MM.1S (cell line): ENCODE results near the gene PLEKHS1.

Experiments
- DNase-seq: peaks from one replicate; pipeline ENCODE4 v3.0.0-alpha.2; 2015
- H2AFZ ChIP-seq: fragments of 300-600 bp; sonication (generic); 2 replicates; pipeline ENCODE4 v1.6.0; 2016; ENCODE audit warnings: antibody characterized with exemption, low read length
- H3F3A ChIP-seq: fragments of 300-600 bp; sonication (generic); 2 replicates; pipeline ENCODE4 v1.6.1; 2016; ENCODE audit warnings: mild to moderate bottlenecking, antibody characterized with exemption, low read length, moderate library complexity, mixed read lengths; ENCODE audit not compliant: insufficient read depth
- H3K27ac ChIP-seq: fragments of 300-600 bp; sonication (generic); 2 replicates; pipeline ENCODE4 v1.5.1; 2016; ENCODE audit warnings: mild to moderate bottlenecking, low read length
- H3K27me3 ChIP-seq: fragments of 300-600 bp; sonication (generic); replicated peaks from 2 replicates; pipeline ENCODE4 v1.6.0; 2016; ENCODE audit warnings: low read length; ENCODE audit not compliant: insufficient read depth
- H3K36me3 ChIP-seq: fragments of 300-600 bp; sonication (generic); replicated peaks from 2 replicates; pipeline ENCODE4 v1.6.1; 2016; ENCODE audit warnings: mild to moderate bottlenecking, low read length, mixed read lengths; ENCODE audit not compliant: insufficient read depth
- H3K4me1 ChIP-seq: fragments of 300-600 bp; sonication (generic); 2 replicates; pipeline ENCODE4 v1.6.1; 2016; ENCODE audit warnings: low read length, mixed read lengths
- H3K4me2 ChIP-seq: fragments of 300-600 bp; sonication (generic); 2 replicates; pipeline ENCODE4 v1.6.0; 2016; ENCODE audit warnings: low read depth, low read length
- H3K4me3 ChIP-seq: fragments of 300-600 bp; sonication (generic); 2 replicates; pipeline ENCODE4 v1.5.1; 2016; ENCODE audit warnings: low read length, mixed read lengths
- H3K79me2 ChIP-seq: fragments of 300-600 bp; sonication (generic); 2 replicates; pipeline ENCODE4 v1.6.1; 2016; ENCODE audit warnings: mixed run types, low read length, mixed read lengths
- H3K9ac ChIP-seq: fragments of 300-600 bp; sonication (generic); 2 replicates; pipeline ENCODE4 v1.6.1; 2016; ENCODE audit warnings: low read length, mixed read lengths
- H3K9me2 ChIP-seq: fragments of 300-600 bp; sonication (generic); replicated peaks from 2 replicates; pipeline ENCODE4 v1.6.1; 2016; ENCODE audit warnings: mild to moderate bottlenecking, low read length, mixed read lengths; ENCODE audit not compliant: insufficient read depth
- H3K9me3 ChIP-seq: fragments of 300-600 bp; sonication (generic); replicated peaks from 2 replicates; pipeline ENCODE4 v1.6.1; 2016; ENCODE audit warnings: mild to moderate bottlenecking, low read length, mixed read lengths; ENCODE audit not compliant: insufficient read depth
- H4K20me1 ChIP-seq: fragments of 300-600 bp; sonication (generic); 2 replicates; pipeline ENCODE4 v1.6.1; 2016; ENCODE audit warnings: mild to moderate bottlenecking, low read length, moderate library complexity, mixed read lengths; ENCODE audit not compliant: insufficient read depth
- EZH2 ChIP-seq: fragments of 300-600 bp; sonication (generic); optimal IDR thresholded peaks from 2 replicates; pipeline ENCODE3; 2017; ENCODE audit warnings: low read depth, mild to moderate bottlenecking, antibody characterized with exemption, low read length, mixed read lengths
- EZH2phosphoT487 ChIP-seq: fragments of 300-600 bp; sonication (generic); IDR thresholded peaks from 2 replicates; pipeline ENCODE4 v1.6.1; 2018; ENCODE audit warnings: antibody characterized with exemption, low read length
- TF ChIP-seq, protein P1 (sequence below): fragments of 300-600 bp; sonication (generic); IDR thresholded peaks from 2 replicates; pipeline ENCODE4 v1.5.1; 2016; ENCODE audit warnings: antibody characterized with exemption, low read length, mixed read lengths

The PLEKHS1 gene

DNA sequence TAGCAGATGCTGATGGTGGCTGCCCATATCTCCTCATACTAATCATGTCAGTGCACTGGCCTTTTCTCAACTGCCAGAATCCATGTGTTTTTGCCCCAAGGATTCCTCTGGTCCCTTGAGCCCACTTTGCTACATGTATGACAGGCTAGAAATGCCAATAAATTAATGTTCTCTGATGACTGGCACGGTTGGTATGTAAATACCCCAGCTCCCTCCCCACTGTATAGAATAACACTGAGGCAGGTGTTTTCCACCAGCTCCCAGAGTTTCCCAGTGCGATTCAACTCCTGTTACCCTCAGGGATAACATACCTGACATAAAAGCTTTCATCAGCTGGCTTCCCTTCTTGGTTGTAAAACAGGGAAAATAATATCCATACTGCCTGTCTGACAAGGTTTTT lies 9.0 kb upstream of the PLEKHS1 start:
- Histone ChIP-seq H3K36me3 (no peaks in the 10 kb centered on the region), H3K4me2 (no peak overlapping the region), H3K79me2 (no peaks in the 10 kb centered on the region), H4K20me1 (no peaks in the 10 kb centered on the region), H3K9me3 (no peaks in the 10 kb centered on the region), H3K9ac (no peak overlapping the region), H3K27me3 (no peaks in the 10 kb centered on the region), H3K9me2 (no peaks in the 10 kb centered on the region), H3K4me1 (no peaks in the 10 kb centered on the region), H3K4me3 (no peak overlapping the region), H2AFZ (no peak overlapping the region), H3K27ac (no peak overlapping the region), H3F3A (no peaks in the 10 kb centered on the region)
- DNase-seq: no peak
- TF ChIP-seq EZH2phosphoT487: no peak

DNA sequence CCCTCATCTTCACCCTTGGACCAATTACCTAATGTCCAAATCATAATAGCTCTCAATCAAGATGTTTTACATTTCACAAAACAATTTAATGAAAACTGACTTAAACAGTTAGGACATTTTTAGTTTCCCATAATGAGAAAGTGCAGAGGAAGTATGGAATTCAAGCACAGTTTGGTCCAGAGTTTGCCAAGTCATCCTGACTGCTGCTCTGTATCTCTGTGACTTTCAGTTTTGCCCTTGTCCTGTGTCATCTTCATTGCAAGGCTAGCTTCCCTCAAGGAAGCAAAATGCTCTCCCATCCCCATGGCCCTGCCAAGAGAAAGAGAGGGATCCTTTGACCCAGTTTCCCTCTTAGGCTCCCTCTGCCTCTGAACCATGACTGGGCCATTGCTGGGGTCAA lies 7.9 kb upstream of the PLEKHS1 start:
- TF ChIP-seq, protein P1, sequence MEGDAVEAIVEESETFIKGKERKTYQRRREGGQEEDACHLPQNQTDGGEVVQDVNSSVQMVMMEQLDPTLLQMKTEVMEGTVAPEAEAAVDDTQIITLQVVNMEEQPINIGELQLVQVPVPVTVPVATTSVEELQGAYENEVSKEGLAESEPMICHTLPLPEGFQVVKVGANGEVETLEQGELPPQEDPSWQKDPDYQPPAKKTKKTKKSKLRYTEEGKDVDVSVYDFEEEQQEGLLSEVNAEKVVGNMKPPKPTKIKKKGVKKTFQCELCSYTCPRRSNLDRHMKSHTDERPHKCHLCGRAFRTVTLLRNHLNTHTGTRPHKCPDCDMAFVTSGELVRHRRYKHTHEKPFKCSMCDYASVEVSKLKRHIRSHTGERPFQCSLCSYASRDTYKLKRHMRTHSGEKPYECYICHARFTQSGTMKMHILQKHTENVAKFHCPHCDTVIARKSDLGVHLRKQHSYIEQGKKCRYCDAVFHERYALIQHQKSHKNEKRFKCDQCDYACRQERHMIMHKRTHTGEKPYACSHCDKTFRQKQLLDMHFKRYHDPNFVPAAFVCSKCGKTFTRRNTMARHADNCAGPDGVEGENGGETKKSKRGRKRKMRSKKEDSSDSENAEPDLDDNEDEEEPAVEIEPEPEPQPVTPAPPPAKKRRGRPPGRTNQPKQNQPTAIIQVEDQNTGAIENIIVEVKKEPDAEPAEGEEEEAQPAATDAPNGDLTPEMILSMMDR: no peak
- no peaks in the 10 kb centered on the region for H3F3A ChIP-seq
- H3K4me1 ChIP-seq: no peaks in the 10 kb centered on the region
- H3K79me2 ChIP-seq: no peaks in the 10 kb centered on the region
- H3K27me3 ChIP-seq: no peaks in the 10 kb centered on the region
- no peak overlapping the region for H3K27ac ChIP-seq
- no peak overlapping the region for H3K4me2 ChIP-seq
- no peaks in the 10 kb centered on the region for H3K9me2 ChIP-seq
- H2AFZ ChIP-seq: no peak overlapping the region
- H3K4me3 ChIP-seq: no peak overlapping the region
- H3K9ac ChIP-seq: no peak overlapping the region
- no peaks in the 10 kb centered on the region for H3K9me3 ChIP-seq
- no peaks in the 10 kb centered on the region for H4K20me1 ChIP-seq
- no peaks in the 10 kb centered on the region for H3K36me3 ChIP-seq
- no peak for DNase-seq

DNA sequence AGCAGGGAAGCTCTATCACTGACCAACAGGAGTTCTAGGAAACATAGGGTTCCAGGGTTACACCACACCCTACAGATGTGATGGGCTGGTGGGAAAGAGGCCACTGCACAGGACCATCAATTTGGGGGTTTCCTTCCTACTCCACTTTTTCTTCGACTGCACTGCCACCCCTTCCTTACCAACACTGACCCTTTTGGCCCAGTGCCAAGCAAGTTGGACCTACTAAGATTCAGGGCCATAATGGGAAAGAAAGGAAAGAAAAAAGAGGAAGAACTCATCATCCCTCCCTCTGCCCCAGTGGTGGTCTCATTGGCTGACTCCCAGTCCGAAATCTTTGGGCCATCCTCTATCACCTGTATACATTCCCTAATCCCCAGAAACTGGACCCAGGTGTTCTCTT lies 6.1 kb upstream of the PLEKHS1 start:
- no peak overlapping the region for H3K4me2 ChIP-seq
- no peak overlapping the region for H2AFZ ChIP-seq
- H3K4me1 ChIP-seq: no peaks in the 10 kb centered on the region
- no peak overlapping the region for H3K4me3 ChIP-seq
- no peaks in the 10 kb centered on the region for H3K27me3 ChIP-seq
- no peaks in the 10 kb centered on the region for H3K36me3 ChIP-seq
- no peaks in the 10 kb centered on the region for H3K9me2 ChIP-seq
- H3K9ac ChIP-seq: no peak overlapping the region
- H3K9me3 ChIP-seq: no peaks in the 10 kb centered on the region
- no peaks in the 10 kb centered on the region for H3F3A ChIP-seq
- DNase-seq: no peak
- TF ChIP-seq EZH2phosphoT487 (no peak), EZH2 (no peak)
- TF ChIP-seq, protein P1: no peak
- no peaks in the 10 kb centered on the region for H3K79me2 ChIP-seq
- H4K20me1 ChIP-seq: no peaks in the 10 kb centered on the region
- H3K27ac ChIP-seq: no peak overlapping the region

DNA sequence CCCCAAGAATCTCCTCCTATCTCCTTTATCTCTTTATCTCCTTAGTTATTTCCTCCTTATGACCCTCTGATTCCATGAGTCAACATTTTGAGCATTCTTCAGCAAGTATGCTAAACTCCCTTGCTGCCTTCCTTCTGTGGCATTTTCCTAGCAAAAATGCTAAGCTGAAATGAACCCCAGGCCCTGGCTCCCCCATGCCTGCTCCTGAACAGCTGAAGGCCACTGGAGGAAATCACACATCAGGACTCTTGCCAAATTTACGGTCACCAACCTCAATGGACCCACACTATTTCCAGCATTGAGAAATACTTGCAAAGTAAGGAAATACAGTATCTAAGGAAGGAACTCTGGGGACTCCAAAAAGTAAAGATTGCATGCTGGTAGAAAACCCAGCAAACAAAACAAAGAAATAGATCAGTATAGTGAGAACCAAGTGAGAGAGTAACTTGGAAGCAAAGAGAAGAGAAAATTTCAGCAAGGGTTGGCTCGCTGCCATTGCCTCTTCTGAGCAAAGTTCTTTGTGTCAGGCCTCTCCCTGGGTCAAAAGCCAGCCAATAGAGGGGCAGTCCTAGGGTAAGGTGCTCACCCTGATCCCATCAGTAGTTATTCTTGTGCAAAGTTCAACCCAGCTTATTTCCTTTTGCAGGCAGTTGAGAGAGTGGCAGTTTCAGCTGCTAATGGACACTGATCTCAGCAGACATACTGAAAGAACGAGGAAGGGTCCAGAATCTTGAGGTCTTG lies 5.1 kb upstream of the PLEKHS1 start:
- Histone ChIP-seq H3K27me3 (no peaks in the 10 kb centered on the region), H3K4me2 (no peak overlapping the region), H3K4me3 (no peak overlapping the region), H3K36me3 (no peaks in the 10 kb centered on the region), H3K9me3 (no peaks in the 10 kb centered on the region), H3K27ac (no peak overlapping the region), H3K9me2 (no peaks in the 10 kb centered on the region), H3K9ac (no peak overlapping the region), H3F3A (no peaks in the 10 kb centered on the region), H3K79me2 (no peaks in the 10 kb centered on the region), H3K4me1 (no peaks in the 10 kb centered on the region), H4K20me1 (no peaks in the 10 kb centered on the region), H2AFZ (no peak overlapping the region)
- TF ChIP-seq EZH2phosphoT487: no peak
- no peak for TF ChIP-seq EZH2
- TF ChIP-seq, protein P1: no peak
- no peak for DNase-seq
